ENCODE measurements around the gene MRPS26. TPM values are rescaled to one million over a fixed set of nuclear protein-coding genes. Genes with fewer than 3 reads are reported as not detected.

The MRPS26 gene
- total RNA-seq, 3 donors from 2014 or later (not counting 1 experiment from before 2014, with no cell fraction given), result 17.5 to 21.3 (median 19.1) TPM

DNA sequence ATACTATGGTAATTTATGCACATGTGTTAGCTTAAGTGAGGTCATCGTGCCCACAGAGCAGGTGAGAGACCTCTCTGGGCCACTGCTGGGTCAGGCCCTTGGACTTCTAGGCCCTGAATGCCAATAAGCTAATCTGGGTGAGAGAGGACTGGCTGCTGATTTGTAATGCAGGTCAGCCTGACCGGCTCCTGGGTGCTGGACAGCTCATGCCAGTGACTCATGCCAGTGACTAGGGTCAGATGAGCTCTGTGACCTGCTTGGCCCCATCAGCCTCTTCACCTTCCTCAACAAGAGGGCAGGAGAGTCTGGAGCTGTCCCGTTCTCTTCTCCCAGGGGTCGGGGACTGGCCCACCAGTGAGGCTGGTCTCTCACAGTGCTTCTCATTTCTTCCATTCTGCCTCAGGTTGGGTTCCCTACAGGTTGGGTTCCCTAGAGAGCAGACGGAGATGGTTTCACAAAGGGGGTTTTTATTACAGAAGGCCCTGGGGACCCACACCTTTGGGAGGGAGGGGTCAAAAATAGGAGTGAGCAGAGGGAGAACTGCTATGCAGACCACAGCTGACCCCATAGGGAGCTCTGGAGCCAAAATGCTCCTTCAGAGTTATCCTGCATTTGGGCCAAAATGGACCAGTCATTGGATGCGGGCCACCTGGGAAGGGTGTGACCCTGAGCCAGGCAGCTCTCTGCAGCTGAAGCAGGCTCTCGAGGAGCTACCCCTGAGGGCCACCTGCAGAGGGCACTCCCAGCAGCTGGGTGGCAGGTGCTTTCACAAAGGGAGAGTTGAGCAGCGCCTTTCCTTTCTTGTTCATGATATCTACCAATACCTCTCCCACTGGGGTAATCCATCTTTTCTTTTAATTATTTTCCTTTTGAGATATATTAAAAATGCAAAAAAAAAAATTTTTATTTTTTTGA is 23.4 kb downstream of the MRPS26 start:
- DNase-seq (peak in 1 of 2 donors; percentile 71), ATAC-seq (no peak)
- Mint-ChIP-seq H3K36me3 (no peaks in the 10 kb centered on the region), H3K4me1 (peaks cover 9 to 17% of the 10 kb centered on the region in 2 donors), H3K4me3 (no peak overlapping the region), H3K27ac (no peak overlapping the region), H3K27me3 (ENCODE audit: low read depth in 2 of 2) (peaks cover 8 to 9% of the 10 kb centered on the region in 2 donors), H3K9me3 (no peaks in the 10 kb centered on the region)
- H3K4me3 ChIP-seq (ENCODE audit: low read length), result no peak overlapping the region
- H3K36me3 ChIP-seq (ENCODE audit: control insufficient read depth, insufficient read depth, low read length), result no peaks in the 10 kb centered on the region
- H3K4me1 ChIP-seq (ENCODE audit: control insufficient read depth, insufficient read depth, low read length), result peaks cover 14% of the 10 kb centered on the region
- 80% methylated on average over 7 of the region's 8 CpGs for WGBS (ENCODE audit: insufficient coverage)
- H3K27ac ChIP-seq (ENCODE audit: low read length), result no peak overlapping the region
- intact Hi-C loops (cut with micrococcal nuclease), result no loop called here
- peaks cover 8% of the 10 kb centered on the region for H3K27me3 ChIP-seq (ENCODE audit: control insufficient read depth, insufficient read depth, low read length)
- no peak for TF ChIP-seq CTCF (IDR thresholded peaks at IDR 0.05)
- H3K9me3 ChIP-seq (ENCODE audit: control insufficient read depth, insufficient read depth, low read length), result no peaks in the 10 kb centered on the region

- Mint-ChIP-seq H3K27ac (peak overlapping the region; percentile 5 to 25), H3K36me3 (no peaks in the 10 kb centered on the region), H3K9me3 (no peaks in the 10 kb centered on the region), H3K4me3 (peak overlapping the region; percentile 89), H3K27me3 (ENCODE audit: low read depth in 2 of 2) (peaks cover 8 to 14% of the 10 kb centered on the region in 2 donors), H3K4me1 (peaks cover 9 to 17% of the 10 kb centered on the region in 2 donors)
- Histone ChIP-seq H3K27me3 (ENCODE audit: control insufficient read depth, insufficient read depth, low read length) (peaks cover 8% of the 10 kb centered on the region), H3K4me1 (ENCODE audit: control insufficient read depth, insufficient read depth, low read length) (peaks cover 14% of the 10 kb centered on the region), H3K9me3 (ENCODE audit: control insufficient read depth, insufficient read depth, low read length) (no peaks in the 10 kb centered on the region), H3K4me3 (ENCODE audit: low read length) (no peak overlapping the region), H3K27ac (ENCODE audit: low read length) (no peak overlapping the region), H3K36me3 (ENCODE audit: control insufficient read depth, insufficient read depth, low read length) (no peaks in the 10 kb centered on the region)
- no peak for TF ChIP-seq CTCF (IDR thresholded peaks at IDR 0.05)
- ATAC-seq (no peak), DNase-seq (no peak)
- intact Hi-C loops (cut with micrococcal nuclease), result no loop called here
- WGBS (ENCODE audit: insufficient coverage), result 83% methylated on average over 4 of the region's 4 CpGs
Observed at GRCh38 chr20:3070725-3071124, 24.9 kb downstream of the MRPS26 start.

- no peak for ATAC-seq
- no peaks in the 10 kb centered on the region for H3K9me3 ChIP-seq (ENCODE audit: control insufficient read depth, insufficient read depth, low read length)
- TF ChIP-seq CTCF (IDR thresholded peaks at IDR 0.05), result no peak
- no peak overlapping the region for H3K27ac ChIP-seq (ENCODE audit: low read length)
- Mint-ChIP-seq H3K36me3 (no peaks in the 10 kb centered on the region), H3K4me1 (peaks cover 9 to 17% of the 10 kb centered on the region in 2 donors), H3K9me3 (no peaks in the 10 kb centered on the region), H3K4me3 (peak overlapping the region; percentile 89), H3K27me3 (ENCODE audit: low read depth in 2 of 2) (peaks cover 8 to 16% of the 10 kb centered on the region in 2 donors), H3K27ac (peak overlapping the region; percentile 5 to 25)
- WGBS (ENCODE audit: insufficient coverage), result 64% methylated on average over 16 of the region's 16 CpGs
- intact Hi-C loops (cut with micrococcal nuclease), result no loop called here
- H3K36me3 ChIP-seq (ENCODE audit: control insufficient read depth, insufficient read depth, low read length), result no peaks in the 10 kb centered on the region
- no peak for DNase-seq
- H3K4me1 ChIP-seq (ENCODE audit: control insufficient read depth, insufficient read depth, low read length), result peaks cover 14% of the 10 kb centered on the region
- H3K4me3 ChIP-seq (ENCODE audit: low read length), result peak overlapping the region; percentile 31
- H3K27me3 ChIP-seq (ENCODE audit: control insufficient read depth, insufficient read depth, low read length), result peaks cover 8% of the 10 kb centered on the region
Observed at GRCh38 chr20:3071266-3071609, 25.4 kb downstream of the MRPS26 start.

Data from natural killer cell (primary cell).